ENCODE data around the gene LYST. TPM values are rescaled to one million over a fixed set of nuclear protein-coding genes. Genes with fewer than 3 reads are reported as not detected.

LYST gene
- total and polyA plus RNA-seq, 10 donors = 9.0 to 169 (median 98.1) TPM

GRCh38 chr1:235679005-235679404 lies 187.7 kb downstream of the LYST start:
- Histone ChIP-seq H3K4me3 (no peak overlapping the region), H3K27me3 (replicated peaks in 1 of 7) (no peaks in the 10 kb centered on the region), H3K27ac (no peak overlapping the region), H3K36me3 (peaks cover 0 to 100% (median 61%) of the 10 kb centered on the region in 6 donors), H3K9me3 (peaks cover 0 to 27% (median 21%) of the 10 kb centered on the region in 8 donors), H3K4me1 (no peaks in the 10 kb centered on the region)
- TF ChIP-seq POLR2A (IDR thresholded peaks at IDR 0.05) (no peak), CTCF (IDR thresholded peaks at IDR 0.05 in 8 of 11, conservative IDR thresholded peaks at IDR 0.05 in 3 of 11) (no peak), POLR2AphosphoS5 (IDR thresholded peaks at IDR 0.05) (no peak)
- WGBS, 5 donors = 75 to 100% (median 82%) methylated on average over 2 of the region's 2 CpGs
- no peak for DNase-seq
- intact Hi-C loops (cut with DNase I; ENCODE audit: low total_unique reads) = no loop called here

DNA sequence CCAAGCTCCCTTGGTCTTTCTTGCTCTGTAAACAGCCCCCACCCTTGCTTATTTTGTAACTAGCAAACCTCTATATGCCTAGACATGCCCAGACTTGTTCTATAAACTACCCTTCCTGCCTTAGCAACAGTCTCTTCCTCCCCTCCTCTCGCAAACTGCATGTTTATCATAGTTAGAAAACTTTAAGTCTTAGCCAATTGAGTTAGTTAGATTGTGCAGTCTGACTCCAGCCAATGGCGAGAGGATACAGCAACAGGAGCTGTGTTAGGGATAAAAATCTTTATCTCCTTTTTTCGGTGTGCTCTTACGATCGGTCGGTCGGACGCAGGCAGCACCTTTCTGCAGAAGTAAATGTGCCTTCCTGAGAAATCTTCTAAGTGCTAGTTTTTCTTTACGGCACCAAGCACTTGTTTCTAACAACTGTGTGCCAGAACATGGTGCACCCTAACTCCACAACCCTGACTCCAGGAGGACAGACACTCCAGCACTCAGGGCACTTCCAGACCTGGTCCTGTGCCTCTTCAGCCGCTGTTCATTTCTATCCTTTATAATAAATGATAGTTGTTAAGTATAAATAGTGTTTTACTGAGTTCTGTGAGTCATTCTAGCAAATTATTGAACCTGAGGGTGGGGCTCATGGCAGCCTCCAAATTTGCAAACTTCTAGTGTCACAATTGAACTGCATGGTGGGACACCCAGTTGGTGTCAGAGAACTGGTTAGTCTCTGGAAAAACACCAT lies 191.4 kb downstream of the LYST start:
- TF ChIP-seq POLR2AphosphoS5 (IDR thresholded peaks at IDR 0.05) (no peak), CTCF (IDR thresholded peaks at IDR 0.05 in 8 of 11, conservative IDR thresholded peaks at IDR 0.05 in 3 of 11) (no peak), POLR2A (IDR thresholded peaks at IDR 0.05) (no peak)
- Histone ChIP-seq H3K36me3 (peaks cover 9 to 100% (median 76%) of the 10 kb centered on the region in 6 donors), H3K4me1 (no peaks in the 10 kb centered on the region), H3K4me3 (no peak overlapping the region), H3K27ac (no peak overlapping the region), H3K27me3 (replicated peaks in 1 of 7) (no peaks in the 10 kb centered on the region), H3K9me3 (peaks cover 9 to 64% (median 55%) of the 10 kb centered on the region in 8 donors)
- intact Hi-C loops (cut with DNase I; ENCODE audit: low total_unique reads) = no loop called here
- DNase-seq = no peak
- WGBS, 5 donors = 93 to 98% (median 97%) methylated on average over 10 of the region's 10 CpGs

- intact Hi-C loops (cut with DNase I; ENCODE audit: low total_unique reads) = no loop called here
These were observed 192.7 kb downstream of the LYST start for GRCh38 chr1:235673981-235674380.

More at GRCh38 chr1:235673981-235674380, 192.7 kb downstream of the LYST start:
- WGBS, 5 donors = 79 to 82% (median 81%) methylated on average over 7 of the region's 7 CpGs
- no peaks in the 10 kb centered on the region for H3K27me3 ChIP-seq (replicated peaks in 1 of 7)
- peaks cover 17 to 78% (median 68%) of the 10 kb centered on the region in 8 donors for H3K9me3 ChIP-seq
- no peak for DNase-seq
- H3K27ac ChIP-seq = no peak overlapping the region
- no peak overlapping the region for H3K4me3 ChIP-seq
- TF ChIP-seq CTCF (IDR thresholded peaks at IDR 0.05 in 8 of 11, conservative IDR thresholded peaks at IDR 0.05 in 3 of 11) (no peak), POLR2A (IDR thresholded peaks at IDR 0.05) (no peak), POLR2AphosphoS5 (IDR thresholded peaks at IDR 0.05) (no peak)
- no peaks in the 10 kb centered on the region for H3K4me1 ChIP-seq
- H3K36me3 ChIP-seq = peaks cover 9 to 100% (median 86%) of the 10 kb centered on the region in 6 donors

Data from spleen (tissue), 11 donors.